ENCODE data around the gene DACT1.

Gene DACT1

DNA sequence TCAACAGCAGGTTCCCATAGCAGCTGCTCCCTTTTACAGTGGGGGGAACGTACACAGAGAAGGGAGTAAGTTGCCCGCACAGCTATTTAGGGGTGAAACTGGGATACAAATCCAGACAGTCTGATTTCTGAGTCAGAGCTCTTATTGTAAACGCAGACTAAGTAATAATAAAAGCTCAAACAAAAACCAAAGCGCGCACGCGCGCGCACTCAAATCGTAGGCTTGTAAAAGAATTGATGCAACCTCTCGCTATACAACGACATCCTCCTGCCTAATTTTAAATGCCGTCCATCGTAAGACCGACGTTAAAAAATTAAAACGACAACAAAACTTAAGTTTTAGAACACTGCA lies 747 bp upstream of the DACT1 start:
- DNase-seq = no peak

GRCh38 chr14:58638231-58639197 lies 752 bp downstream of the DACT1 start:
- DNase-seq = peak; percentile 37

DNA sequence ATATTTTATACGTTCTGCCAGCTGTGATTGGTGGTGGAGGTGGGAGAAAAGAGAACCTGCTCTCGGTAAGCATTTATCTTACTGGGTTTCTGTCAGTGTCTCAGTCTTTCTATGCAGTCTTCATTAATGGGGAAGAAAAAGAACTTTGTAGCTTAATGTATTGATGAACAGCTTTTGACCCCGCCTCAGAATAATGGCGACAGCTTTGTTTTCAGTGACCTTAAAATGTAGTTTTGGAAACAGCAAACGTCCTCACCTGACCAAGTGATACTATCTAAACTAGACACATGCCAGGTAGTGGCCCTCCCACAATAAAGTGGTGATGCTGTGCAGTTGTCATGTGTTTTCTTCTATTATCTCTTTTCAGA lies 1.4 kb downstream of the DACT1 start:
- no peak for DNase-seq

DNA sequence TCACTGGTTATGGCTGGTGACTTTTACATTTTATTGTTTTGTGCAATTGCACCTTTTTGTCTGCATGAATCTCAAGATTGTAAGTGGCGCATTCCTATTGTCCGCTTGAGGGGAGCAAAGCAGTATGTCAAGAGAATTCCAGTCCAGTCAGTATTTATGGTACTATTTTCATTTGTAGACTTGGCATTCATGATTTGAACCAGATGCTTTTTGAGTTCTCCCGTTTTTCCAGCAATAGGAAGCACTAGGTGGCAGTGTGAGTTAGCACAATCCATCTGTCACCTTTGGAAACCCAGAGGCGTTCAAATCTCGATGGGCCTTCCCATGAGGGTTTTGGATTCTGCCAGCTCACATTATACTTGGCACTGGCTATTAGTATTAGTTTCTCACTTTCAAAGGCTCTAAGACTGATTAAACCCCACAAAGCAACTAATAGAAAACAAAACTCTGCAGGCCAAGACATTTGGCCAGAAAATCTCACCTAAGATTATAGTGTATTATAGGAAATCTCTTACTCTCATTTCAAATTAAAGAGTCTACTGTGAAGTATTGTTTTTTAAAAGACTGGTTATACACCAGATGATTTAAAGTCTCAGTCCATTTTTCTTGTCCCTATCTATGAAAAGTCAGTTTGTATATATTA lies 2.2 kb downstream of the DACT1 start:
- DNase-seq = peak; percentile 88

- DNase-seq = no peak
Measured at GRCh38 chr14:58640959-58641358, 3.2 kb downstream of the DACT1 start.

- no peak for DNase-seq
Measured at GRCh38 chr14:58641509-58641908, 3.7 kb downstream of the DACT1 start.

DNA sequence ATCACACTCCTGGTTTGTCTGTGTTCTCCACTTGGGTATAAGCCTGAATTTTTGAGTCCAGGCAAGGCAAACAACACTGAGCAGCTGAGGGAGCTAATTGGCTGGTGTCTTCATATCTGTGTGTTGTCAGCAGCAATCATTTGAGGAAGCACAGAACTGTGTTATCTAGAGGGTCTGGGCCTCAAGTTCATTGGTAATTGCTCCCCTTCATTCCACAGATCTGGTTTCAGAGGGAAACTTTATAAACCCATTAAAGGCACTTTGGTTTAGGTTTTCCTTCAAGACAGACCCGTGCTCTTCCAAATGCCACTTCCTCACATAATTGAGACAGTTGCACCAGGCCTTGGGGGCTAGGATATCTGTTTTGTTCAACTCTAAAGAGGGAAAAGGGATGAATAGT lies 5.6 kb downstream of the DACT1 start:
- no peak for DNase-seq

- DNase-seq = no peak
Measured at GRCh38 chr14:58645641-58646040, 7.9 kb downstream of the DACT1 start.

DNA sequence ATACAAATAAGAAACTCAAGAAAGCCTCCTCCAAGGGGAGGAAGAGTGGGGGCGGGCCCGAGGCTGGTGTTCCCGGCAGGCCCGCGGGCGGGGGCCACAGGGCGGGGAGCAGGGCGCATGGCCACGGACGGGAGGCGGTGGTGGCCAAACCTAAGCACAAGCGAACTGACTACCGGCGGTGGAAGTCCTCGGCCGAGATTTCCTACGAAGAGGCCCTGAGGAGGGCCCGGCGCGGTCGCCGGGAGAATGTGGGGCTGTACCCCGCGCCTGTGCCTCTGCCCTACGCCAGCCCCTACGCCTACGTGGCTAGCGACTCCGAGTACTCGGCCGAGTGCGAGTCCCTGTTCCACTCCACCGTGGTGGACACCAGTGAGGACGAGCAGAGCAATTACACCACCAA lies 8.7 kb downstream of the DACT1 start:
- DNase-seq = no peak

DNA sequence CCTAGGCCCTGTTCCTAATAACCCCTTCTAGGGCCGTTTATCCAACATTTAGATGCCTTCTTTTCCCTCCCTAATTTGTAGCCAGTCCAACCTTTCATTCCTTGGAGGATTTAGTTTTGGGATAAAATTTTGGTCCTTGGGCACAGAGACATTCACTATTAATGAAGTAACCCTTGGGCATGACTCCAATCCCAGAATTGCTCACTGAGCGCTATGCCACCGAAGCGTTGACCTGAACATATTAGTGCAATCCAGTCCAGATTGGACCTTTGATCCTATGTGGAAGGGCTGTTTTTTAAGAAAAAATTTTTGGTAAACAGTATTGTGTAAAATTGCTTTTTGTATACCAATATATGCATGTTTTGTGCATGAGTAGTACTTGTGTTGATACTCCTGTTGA lies 10.0 kb downstream of the DACT1 start:
- no peak for DNase-seq

DNA sequence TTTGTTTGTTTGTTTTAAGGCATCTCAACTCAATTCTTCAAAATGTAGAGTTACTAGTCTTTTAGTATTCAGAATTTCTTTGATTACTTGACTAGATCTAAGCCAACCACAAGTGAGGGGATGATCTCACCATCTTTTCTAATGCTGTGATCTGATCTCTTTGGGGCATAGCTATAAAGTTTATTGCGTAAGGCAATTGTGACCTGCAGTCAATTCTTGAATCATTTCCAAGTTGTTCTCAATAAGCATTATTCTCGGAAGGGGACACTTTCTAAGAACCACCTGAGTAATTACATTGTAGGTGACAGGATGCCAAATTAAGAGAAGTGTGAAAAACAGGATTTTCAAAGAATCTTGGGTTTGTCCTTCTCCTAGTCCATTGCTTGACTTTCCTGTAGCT lies 13.1 kb downstream of the DACT1 start:
- no peak for DNase-seq

- DNase-seq = no peak
Measured at GRCh38 chr14:58656671-58657411, 19.1 kb downstream of the DACT1 start.

- DNase-seq = no peak
Measured at GRCh38 chr14:58659061-58659460, 21.3 kb downstream of the DACT1 start.

DNA sequence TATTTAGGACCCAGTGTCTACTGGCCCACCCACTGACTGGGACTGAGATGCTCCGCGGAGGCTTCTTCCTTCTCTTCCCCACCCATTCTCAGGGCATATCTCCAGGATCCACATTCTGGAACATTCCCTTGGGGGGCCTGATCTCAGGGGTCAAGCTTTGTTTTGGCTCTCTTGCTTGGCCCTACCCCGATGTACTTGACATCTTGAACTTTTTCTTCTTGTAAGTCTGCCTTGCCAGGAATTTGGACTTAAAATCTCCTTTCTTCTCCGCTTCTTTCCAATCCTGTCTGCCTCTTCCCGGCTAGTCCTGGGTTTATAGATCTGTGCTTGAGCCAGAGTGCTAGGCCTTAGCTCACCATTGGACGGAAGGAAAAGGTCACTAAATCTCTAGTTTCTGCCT lies 22.1 kb downstream of the DACT1 start:
- DNase-seq = no peak

DNA sequence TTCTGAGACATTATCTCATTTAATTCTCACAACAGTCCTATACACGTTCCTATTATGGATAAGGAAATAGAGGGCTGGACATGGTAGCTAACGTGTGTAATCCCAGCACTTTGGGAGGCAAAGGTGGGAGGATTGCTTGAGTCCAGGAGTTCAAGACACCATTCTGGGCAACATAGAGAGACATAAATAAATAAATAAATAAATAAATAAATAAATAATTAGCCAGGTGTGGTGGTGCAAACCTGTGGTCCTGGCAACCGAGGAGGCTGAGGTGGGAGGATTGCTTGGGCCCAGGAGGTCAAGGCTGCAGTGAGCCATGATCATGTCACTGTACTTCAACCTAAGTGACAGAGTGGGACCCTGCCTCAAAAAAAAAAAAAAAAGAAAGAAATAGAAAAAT lies 22.6 kb downstream of the DACT1 start:
- DNase-seq = no peak

GRCh38 chr14:58662018-58662417 lies 24.3 kb downstream of the DACT1 start:
- DNase-seq = peak; percentile 34

- peak; percentile 63 for DNase-seq
Measured at GRCh38 chr14:58662759-58663158, 25.0 kb downstream of the DACT1 start.

DNA sequence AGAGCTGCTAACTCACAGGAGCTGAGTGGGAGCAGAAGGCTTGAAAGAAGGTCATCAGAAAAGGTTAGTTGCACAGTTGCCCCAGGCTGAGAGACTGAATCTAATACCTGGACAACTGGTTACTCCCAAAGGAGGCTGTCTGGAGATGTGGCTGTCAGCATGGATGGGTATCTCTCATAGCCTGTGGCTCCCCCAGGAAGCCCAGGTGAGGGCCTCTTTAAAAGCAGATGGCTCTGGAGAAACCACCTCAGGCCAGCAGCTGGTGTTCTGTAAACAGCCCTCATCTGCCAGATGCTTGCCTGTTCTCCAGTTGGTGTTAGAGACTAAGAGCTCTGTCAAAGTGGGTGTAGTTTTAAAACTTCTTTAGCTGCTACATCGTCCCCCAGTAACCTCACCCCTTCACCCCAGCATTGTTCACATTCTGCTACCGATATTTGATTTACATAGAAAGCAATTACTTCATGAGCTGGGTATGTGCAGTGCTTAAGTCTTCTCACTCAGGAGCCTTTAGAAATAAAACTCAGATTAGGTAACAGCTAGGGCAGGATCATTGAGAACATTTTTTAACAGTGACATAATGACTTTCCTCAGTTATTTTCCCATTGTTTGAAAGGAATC lies 25.8 kb downstream of the DACT1 start:
- DNase-seq = peak; percentile 97

- no peak for DNase-seq
Measured at GRCh38 chr14:58665773-58666500, 28.2 kb downstream of the DACT1 start.

DNA sequence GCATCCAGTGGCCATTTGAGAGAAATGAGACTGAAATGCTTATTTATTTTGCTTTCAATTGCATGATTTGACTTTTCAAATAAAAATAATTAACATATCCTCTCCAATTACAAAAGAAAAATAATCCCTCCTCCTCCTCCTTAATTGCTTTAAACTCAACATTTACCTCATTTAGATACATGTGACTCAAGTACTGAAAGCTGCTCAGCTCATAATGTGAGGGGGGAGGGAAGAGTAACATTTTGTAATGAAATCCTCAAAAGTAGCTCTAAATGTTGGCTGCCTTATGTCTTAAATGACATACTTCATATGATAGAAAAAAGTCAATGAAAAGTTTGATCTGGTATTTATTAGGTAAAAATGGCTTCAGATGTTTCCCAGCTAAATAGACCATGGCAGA lies 29.0 kb downstream of the DACT1 start:
- DNase-seq = no peak

GRCh38 chr14:58667900-58668299 lies 30.1 kb downstream of the DACT1 start:
- no peak for DNase-seq

DNA sequence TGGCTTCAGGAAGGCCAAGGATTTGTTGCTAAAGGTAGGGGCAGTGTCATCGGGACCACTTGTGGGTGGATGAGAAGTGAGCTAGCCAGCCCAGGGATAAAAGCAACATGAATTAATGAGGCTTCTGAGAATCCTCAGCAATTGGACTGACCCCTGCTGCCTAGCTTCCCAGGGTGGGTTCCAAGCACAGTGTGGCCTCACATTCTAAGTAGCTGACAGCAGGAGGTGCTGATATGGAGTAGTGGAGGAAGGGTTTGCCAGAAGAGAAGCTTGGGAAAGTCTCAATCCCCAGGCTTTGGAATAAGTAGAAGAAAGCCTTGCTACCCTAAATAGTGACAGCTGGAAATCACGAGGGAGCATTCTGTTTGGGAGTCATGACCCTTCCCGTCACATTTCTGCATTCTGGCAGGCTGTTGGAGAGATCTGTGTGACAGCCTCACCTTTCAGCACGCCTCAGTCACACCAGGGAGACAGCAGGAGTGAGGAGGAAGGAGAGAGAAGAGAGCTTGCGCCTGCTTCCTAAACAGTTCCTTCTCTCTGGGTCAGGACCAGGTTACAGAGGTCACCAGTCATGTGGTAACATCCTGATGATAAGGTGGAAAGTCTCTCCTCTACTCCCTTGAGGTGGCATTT lies 31.2 kb downstream of the DACT1 start:
- DNase-seq = no peak
